Measurements from ENCODE around the gene LRRC8E.

LRRC8E gene

DNA sequence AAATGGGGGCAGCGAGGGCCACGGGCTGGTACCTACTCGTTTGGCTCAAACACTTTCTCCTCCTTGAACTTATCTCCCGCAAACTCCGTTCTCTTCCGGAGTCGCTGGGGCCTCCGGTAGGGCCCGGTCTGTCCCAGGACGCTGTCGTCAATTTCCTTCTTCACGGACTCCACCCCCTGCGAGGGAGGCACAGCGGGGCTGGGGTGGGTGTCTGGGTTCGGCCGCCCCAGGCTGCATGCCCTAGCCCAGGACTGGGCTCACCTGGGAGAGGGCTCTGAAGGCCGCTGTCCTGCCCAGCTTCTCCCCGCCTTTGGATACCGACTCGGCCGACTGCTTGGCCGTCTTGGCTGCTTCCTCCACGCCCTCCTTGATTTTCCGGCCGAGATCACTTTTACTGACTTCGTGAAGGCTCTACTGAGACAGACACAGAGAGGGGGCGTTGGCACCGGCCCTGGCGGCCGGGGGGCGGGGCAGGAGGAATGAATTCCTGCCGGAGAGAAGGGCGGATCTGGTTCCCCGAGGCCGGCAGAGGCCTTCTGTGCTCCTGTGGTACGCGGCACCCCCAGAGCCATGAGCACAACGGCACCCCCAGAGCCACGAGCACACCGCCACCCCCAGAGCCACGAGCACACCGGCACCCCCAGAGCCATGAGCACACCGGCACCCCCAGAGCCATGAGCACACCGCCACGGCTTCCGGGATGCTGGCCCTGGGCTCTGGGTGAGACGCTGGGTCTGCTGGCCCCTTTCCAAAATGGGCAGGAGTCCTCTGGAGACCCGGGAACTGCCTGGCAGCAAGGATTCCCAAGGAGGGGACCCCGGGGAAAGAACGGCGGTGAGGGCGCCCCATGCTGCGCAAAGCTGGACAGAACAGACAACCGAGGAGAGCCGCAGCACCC lies 45.8 kb downstream of the LRRC8E start:
- DNase-seq = no peak

DNA sequence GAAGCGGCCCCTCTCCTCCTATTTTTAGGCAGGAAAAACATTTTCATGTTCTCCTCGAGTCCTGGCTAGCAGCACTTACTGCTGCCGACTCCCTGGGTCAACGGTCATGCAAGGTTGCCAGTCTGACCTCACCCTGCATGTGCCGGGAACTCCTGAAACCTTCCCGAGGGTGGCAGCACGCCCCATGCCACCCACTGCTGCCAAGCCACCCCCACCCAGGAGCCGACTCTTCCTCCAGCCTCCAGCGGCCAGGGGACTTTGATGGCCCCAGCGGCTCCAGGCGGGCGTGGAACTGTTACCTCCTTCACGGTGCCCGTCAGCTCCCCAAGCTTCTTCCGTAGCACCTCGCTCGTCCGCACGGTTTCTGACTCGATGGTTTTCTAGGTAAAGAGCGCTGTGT lies 46.5 kb downstream of the LRRC8E start:
- DNase-seq = no peak

DNA sequence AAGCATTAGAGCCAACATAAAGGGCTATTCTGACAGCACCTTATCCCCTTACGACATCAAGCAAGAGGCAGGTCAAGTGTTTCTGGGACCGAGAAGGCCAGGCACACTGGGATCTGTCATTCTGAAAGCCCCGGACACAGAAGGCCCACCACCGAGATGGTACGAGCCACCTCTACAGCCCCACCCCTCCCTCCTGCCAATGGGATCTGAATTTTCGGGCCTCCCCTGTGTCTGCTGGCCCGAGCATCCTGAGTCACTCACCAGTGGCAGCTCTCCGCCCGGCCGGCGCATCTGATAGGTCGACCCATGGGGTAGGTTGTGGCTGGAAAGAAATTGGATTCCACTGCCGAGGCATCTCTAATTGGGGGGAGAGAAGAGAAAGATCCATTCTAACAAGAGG lies 52.5 kb downstream of the LRRC8E start:
- no peak for DNase-seq

DNA sequence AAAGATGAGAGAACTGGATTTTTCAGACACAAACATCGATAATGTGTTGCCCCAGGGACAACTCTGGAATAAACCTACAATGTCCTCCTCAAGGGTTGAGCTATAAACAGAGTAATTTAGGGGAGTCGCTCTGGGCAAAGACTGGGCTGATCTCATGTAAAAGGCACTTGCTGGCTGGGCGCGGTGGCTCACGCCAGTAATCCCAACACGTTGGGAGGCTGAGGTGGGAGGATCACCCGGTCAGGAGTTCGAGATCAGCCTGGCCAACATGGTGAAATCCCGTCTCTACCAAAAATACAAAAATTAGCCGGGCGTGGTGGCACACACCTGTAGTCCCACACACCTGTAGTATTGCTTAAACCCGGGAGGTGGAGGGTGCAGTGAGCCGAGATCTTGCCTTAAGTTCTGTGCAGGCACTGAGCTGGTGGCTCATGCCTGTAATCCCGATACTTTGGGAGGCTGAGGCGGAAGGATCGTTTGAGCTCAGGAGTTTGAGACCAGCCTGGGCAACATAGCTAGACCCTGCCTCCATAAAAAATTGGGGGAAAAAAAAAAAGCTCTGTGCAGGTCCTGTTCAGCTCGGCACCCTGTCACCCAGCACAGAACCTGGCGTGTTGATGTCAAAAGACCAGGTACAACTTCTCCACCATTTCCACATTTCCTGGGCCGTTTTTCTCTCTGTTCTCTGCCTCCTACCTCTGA lies 53.7 kb downstream of the LRRC8E start:
- no peak for DNase-seq

DNA sequence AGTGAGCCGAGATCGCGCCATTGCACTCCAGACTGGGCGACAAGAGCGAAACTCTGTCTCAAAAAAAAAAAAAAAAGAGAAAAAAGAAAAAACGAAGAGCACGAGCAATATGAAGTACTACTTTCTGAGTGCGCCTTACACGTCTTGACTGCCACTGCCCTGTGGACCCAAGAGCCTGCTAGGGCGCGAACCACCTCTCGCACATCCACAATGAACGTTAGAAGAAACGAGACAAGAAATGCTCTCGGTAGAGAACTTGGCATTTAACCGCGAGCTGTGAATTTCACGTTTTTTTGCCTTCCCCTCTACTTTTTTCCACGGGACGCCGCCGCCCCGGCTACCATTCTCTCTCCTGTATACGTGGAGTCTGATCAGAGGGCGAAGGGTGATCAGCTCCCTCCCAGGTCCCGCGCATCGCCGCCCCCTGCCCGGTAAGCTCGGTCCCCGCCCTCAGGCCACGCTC lies 54.7 kb downstream of the LRRC8E start:
- no peak for DNase-seq

DNA sequence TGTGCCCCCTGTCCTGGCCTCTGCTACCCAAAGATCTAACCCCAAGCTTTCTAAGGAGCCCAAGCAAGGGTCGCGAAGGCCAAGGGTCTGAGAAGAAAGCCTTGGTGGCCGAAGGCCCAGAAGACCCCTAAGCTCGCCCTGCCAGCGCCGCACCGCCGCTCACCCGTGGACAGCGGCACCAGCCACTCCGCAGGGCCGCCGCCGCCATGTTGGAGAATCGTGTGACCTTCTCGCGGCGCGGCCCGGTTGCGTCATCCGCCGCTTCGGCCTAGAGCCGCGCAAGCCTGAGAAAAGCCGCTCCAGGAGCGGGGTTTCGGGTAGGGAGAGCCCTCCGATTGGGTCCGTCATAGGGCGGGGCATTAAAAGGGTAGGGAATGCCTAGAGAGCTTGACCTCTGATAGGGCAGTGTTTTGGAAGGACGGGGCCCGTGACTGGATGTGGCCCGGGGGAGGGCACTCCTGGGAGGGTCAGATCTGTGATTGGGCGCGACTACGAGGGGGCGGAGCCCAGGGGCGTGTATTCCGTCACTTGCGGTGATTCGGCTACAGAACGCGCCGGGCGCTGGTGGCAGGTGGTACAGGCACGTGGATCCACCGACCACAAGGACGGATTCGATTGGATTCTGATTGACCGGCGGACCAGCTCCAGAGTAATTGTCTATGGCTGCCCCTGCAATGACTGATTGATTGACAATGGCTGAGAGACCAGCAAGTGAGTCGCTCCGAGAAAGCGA lies 55.3 kb downstream of the LRRC8E start, which contains the start of gene TIMM44:
TSS of gene TIMM44 (minus strand) at position 223 of the 733 bp plus-strand sequence. CDS start at position 208, 15 bp downstream.
- peak; percentile 99 for DNase-seq

DNA sequence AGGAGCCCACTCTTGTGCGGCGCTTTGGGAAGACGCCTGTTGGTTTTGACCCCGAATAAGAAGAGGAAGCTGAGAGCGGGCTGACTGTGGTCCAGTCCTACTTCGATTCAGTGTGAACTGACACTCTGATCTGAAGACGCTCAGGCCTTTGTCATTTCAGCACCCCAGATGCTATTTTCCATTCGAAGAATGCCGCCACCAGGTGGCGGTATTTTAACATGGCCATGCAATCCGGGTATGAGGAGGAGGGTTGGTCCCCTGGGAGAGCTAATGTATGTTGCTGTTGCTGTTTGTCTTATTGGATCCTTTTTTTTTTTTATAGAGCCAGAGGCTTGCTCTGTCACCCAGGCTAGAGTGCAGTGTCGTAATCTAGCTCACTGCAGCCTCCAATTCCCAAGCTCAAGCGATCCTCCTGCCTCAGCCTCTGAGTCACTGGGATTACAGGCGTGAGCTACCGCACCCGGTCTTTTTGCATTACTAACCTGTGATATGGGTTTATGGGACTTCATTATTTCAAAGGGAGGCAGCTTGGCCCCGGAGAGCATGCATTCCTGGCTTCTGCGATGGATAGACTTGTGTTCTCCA lies 56.0 kb downstream of the LRRC8E start:
- DNase-seq = peak; percentile 62

DNA sequence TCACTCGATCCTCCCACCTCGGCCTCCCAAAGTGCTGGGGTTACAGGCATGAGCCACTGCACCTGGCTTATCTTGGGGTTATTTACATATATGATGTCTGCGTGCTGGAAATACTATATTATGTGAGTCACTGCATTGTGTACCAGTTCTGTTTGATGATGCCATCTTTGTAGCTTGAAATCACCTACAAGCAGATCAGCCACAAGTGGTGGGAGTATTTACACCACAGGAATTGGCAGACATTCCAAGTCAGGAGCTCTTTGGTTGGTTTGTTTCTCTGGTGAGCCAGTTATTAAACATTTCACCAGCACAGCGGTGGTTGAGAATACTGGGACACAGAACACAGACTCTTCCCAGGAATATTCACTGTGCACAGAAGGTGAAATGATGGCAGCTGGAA lies 59.6 kb downstream of the LRRC8E start:
- DNase-seq = no peak
